Esophagus muscularis mucosa (tissue), 3 donors: ENCODE results near the gene HSPA12B.

Source experiments
- CTCF ChIP-seq, 3 experiments: fragments of 200-600 bp in 2 of 3; fragments of 450-650 bp in 1 of 3; sonication (generic) in 2 of 3; IDR thresholded peaks; one replicate each; pipeline ENCODE4 v1.5.1; 2017 to 2019; ENCODE audit warnings: antibody characterized with exemption in 3 of 3, mild to moderate bottlenecking in 2 of 3, moderate library complexity in 1 of 3
- POLR2A ChIP-seq: fragments of 450-650 bp; IDR thresholded peaks from one replicate; pipeline ENCODE4 v1.6.1; 2017; ENCODE audit warnings: antibody characterized with exemption, moderate library complexity, mild to moderate bottlenecking, low read depth
- POLR2AphosphoS5 ChIP-seq, 2 donors: sonication (generic); formaldehyde crosslinking; IDR thresholded peaks; one replicate each; pipeline ENCODE4 v1.6.1; 2017; ENCODE audit warnings: antibody characterized with exemption in 2 of 2

DNA sequence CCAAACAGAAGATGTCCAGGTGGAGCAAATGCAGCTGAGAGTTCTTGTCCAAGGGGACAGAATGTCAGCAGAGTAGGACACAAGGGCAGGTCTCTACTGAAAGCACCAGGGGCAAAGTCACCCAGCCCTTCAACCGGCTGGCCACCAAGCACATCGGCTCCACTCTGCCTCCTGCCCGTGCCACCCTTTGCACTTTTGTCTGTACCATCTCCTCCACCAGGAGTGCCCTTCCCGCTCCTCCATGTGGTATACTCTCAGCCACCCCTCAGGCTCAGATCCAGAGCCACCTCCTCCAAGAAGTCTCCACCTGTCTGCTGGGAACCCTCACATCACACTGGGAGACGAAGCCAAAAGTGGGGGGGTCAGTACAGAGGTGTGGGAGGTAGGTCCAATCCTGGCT, 4.1 kb upstream of the HSPA12B start:
- no peak for TF ChIP-seq POLR2A
- TF ChIP-seq CTCF (IDR thresholded peaks at IDR 0.05): no peak
- no peak for TF ChIP-seq POLR2AphosphoS5 (IDR thresholded peaks at IDR 0.05)
